Stimulated activated CD4-positive, alpha-beta T cell treated with anti-CD3 and anti-CD28 coated beads, TNF-alpha, amount 100 ng/mL, for 48 hours (primary cell): ENCODE data around the gene UBALD2.
A peak's percentile ranks its signal among the peaks of the same experiment; 100 is the strongest.
"Not testable (repeated sequence)": the region's sequence is repeated elsewhere in the genome, so short reads cannot be mapped to it uniquely, and the experiment has no call there.

ENCODE experiments used
- DNase-seq, 3 donors: peaks; one replicate each; pipeline ENCODE4 v3.0.0-alpha.2; 2020; ENCODE audit warnings: low read depth in 3 of 3

UBALD2 gene

DNA sequence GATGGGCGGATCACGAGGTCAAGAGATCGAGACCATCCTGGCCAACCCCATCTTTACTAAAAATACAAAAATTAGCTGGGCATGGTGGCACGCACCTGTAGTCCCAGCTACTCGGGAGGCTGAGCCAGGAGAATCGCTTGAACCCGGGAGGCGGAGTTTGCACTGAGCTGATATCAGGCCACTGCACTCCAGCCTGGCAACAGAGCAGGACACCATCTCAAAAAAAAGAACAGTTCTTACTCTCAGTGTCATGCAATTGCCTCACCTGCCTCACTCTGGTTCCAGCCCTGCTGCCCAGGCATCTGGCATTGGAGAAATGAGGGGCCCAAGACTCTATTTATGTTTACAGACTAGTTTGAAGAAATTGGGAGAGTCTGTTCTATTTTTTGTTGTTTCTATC, 20.4 kb upstream of the UBALD2 start:
- not testable (repeated sequence) for DNase-seq

- peak in 2 of 3 donors; percentile 47 to 69 for DNase-seq
Measured at GRCh38 chr17:76246080-76247066, 18.8 kb upstream of the UBALD2 start.

GRCh38 chr17:76247304-76247703, 17.8 kb upstream of the UBALD2 start:
- no peak for DNase-seq

DNA sequence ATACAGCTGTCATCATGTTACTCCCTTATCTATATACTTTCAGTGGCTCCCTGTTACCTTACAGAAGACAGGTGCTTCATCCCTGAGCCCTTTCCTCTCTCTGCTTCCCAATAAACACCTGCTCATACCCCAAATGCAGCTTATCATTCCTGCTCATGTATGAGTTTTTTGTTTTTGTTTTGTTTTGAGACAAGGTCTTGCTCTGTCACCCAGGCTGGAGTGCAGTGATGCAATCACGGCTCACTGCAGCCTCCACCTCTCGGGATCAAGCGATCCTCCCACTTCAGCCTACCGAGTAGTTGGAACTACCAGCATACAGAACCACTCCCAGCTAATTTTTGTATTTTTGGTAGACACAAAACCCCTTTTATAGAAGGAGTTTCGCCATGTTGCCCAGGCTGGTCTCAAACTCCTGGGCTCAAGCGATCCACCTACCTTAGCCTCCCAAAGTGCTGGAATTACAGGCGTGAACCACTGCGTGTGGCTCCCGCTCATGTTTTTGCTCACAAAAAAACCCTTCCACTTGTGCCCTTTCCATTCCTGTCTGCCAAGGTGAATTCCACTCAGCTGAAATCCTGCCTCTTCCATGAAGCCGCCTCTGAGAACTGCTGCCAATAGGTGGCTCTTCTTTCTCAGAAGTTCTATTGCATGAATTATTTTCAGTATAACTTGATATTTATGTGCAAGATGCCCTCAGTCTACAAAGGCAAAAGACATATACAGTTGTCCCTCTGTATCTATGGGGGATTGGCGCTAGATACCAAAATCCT, 16.9 kb upstream of the UBALD2 start:
- no peak for DNase-seq

GRCh38 chr17:76250141-76250540, 15.0 kb upstream of the UBALD2 start:
- DNase-seq = no peak

DNA sequence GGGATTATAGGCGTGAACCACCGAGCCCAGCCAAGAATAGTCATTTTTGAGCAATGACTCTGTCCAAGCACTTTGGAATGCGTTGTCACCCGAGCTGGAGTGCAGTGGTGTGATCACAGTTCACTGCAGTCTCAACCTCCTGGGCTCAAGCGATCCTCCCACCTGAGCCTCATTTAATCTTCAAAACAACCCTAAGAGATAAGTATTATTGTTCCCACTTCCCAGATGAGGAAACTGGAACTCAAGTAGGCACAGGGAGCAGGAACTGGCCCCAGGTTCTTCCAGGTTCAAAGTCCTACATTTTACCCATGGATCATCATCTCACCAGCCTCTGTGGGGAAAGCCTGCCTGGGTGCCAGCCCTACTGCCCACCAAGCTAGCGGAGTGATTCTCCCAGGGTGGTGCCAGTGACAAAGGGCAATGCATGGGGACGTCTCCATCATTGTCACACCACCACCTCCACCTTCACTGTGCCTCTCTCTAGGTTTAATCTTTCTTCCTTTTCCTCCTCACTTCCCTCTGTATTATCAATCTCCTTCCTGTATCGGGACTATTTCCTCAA, 13.6 kb upstream of the UBALD2 start:
- DNase-seq = no peak

GRCh38 chr17:76252040-76252954, 12.9 kb upstream of the UBALD2 start:
- DNase-seq = no peak

GRCh38 chr17:76252967-76253766, 12.0 kb upstream of the UBALD2 start:
- DNase-seq = not testable (repeated sequence)

- no peak for DNase-seq
Measured at GRCh38 chr17:76253841-76254240, 11.3 kb upstream of the UBALD2 start.

GRCh38 chr17:76254275-76254674, 10.9 kb upstream of the UBALD2 start:
- DNase-seq = no peak

- no peak for DNase-seq
Measured at GRCh38 chr17:76255801-76256429, 9.2 kb upstream of the UBALD2 start.

GRCh38 chr17:76256430-76257050, 8.6 kb upstream of the UBALD2 start:
- not testable (repeated sequence) for DNase-seq

DNA sequence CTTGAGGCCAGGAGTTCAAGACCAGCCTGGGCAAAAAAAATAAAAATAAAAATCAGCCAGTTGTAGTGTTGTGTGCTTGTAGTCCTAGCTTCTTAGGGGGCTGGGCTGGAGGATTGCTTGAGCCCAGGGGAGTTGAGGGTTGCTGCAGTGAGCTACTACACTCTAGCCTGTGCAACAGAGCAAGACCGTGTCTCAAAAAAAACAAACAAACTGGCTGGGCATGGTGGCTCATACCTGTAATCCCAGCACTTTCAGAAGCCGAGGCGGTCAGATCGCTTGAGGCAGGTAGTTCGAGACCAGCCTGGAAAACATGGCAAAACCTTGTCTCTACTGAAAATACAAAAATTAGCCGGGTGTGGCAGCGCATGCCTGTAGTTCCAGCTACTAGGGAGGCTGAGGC, 4.9 kb upstream of the UBALD2 start:
- DNase-seq = no peak

DNA sequence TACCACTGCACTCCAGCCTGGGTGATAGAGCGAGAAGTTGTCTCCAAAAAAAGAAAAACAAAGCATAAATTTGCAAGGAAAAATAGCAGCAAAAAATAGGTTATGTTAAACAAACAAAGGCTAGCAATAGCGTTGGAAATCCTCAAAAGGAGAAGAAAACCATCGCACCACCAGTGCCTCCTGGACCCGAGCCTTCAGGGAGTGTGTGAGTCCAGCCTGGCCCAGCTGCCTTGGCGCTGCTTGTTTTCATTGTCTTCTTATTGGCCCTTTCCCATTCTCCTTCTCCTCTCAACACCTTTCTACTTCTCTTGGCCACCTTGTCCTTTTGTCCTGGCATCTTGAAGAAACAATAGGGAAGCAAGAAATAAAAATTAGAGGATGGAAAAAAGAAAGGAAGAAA, 4.5 kb upstream of the UBALD2 start:
- no peak for DNase-seq

GRCh38 chr17:76261421-76262215, 3.5 kb upstream of the UBALD2 start:
- DNase-seq = no peak

DNA sequence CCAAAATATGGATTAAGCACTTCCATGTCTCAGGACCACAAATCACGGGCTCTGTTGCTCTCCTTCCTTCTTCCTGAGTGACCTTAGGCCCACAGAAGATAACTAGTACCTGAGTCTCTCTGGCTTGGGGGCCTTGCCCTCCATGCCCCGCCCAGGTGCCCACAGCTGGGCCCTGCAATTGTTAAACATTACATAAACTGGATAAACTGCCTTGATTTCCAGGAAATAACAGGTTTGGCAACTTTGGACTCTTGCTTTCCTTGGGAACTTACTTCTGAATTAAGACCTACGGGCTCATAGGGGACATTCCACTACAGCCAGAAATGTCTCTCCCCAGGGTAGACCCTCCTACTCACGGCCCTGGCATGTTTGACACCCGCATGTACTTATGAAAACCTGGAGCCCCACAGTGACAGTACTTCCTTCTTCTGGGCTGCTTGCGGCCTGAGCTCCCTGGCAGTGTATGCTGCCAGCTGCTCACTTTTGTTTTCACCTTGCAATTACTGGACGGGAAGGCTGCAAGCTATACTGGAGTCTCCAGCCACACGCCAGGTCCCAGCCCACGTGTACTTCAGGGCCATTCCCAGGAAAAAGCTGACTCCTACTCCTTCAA, 2.3 kb upstream of the UBALD2 start:
- DNase-seq = no peak

- no peak for DNase-seq
Measured at GRCh38 chr17:76263896-76264295, 1.3 kb upstream of the UBALD2 start.

GRCh38 chr17:76264425-76264754, 758 bp upstream of the UBALD2 start:
- no peak for DNase-seq
